Liver (tissue), 3 donors: Measurements from ENCODE around the gene PFDN6.

ENCODE experiments used
- CTCF ChIP-seq: fragments of 150-350 bp; IDR thresholded peaks from 2 replicates; pipeline ENCODE4 v1.5.1; 2017; ENCODE audit warnings: improper control_type of control experiment, low read depth, low read length; ENCODE audit not compliant: missing input control
- FOXA1 ChIP-seq: IDR thresholded peaks from 2 replicates; pipeline ENCODE4 v1.6.1; 2016; ENCODE audit warnings: antibody characterized with exemption
- RAD21 ChIP-seq, 2 donors: IDR thresholded peaks; 2 replicates each; pipeline ENCODE4 v1.6.1; 2016; ENCODE audit warnings: antibody characterized with exemption in 2 of 2, mild to moderate bottlenecking in 2 of 2
- donor health status: healthy.
- donor health status: healthy.

- TF ChIP-seq FOXA1 (no peak), CTCF (no peak), RAD21 (IDR thresholded peaks at IDR 0.05) (no peak)
These were observed 37.9 kb upstream of the PFDN6 start for GRCh38 chr6:33251395-33252012.
